ENCODE results near the gene LBX2. TPM values are rescaled to one million over a fixed set of nuclear protein-coding genes. Genes with fewer than 3 reads are reported as not detected.

The LBX2 gene
- total and polyA plus RNA-seq, 4 donors: 0.63 to 1.9 (median 1.1) TPM

DNA sequence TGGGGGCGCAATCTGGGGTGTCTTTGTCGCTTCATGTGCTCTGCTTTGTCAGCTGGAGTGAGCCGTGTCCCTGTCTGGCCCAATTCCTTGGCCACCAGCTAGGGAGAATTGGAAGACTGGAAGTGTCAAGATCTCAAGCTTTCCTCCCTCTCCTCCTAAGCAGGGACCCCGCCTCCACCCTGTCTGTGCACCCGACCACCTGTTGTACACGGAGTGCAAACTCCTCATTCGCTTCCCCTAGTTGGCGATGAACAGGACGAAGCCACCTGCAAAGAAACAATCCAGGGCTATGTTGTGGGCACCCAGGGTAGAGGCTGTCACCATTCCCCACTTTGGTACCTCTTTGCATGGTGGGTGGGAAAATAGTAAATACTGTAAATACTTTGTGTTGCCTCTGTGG, 28.3 kb upstream of the LBX2 start:
- Histone ChIP-seq H3K27me3 (ENCODE audit: control insufficient read depth in 3 of 3, insufficient read depth in 3 of 3, low read length in 2 of 3) (no peaks in the 10 kb centered on the region), H3K4me3 (no peak overlapping the region), H3K36me3 (ENCODE audit: control insufficient read depth in 4 of 4, insufficient read depth in 4 of 4, low read length in 4 of 4) (peaks cover 12 to 34% (median 30%) of the 10 kb centered on the region in 4 donors), H3K9ac (ENCODE audit: insufficient read depth in 1 of 2, low read length in 2 of 2) (no peak overlapping the region), H3K27ac (ENCODE audit: low read depth in 1 of 2, low read length in 1 of 2) (no peak overlapping the region), H3K4me1 (ENCODE audit: control insufficient read depth in 5 of 5, insufficient read depth in 5 of 5, low read length in 5 of 5) (peaks cover 8 to 23% (median 11%) of the 10 kb centered on the region in 5 donors), H3K9me3 (ENCODE audit: control insufficient read depth in 4 of 4, insufficient read depth in 3 of 4, low read length in 3 of 4) (no peaks in the 10 kb centered on the region)
- 97 to 98% methylated on average over 9 of the region's 9 CpGs for WGBS, 2 donors
- DNase-seq: no peak
- TF ChIP-seq, protein P1, sequence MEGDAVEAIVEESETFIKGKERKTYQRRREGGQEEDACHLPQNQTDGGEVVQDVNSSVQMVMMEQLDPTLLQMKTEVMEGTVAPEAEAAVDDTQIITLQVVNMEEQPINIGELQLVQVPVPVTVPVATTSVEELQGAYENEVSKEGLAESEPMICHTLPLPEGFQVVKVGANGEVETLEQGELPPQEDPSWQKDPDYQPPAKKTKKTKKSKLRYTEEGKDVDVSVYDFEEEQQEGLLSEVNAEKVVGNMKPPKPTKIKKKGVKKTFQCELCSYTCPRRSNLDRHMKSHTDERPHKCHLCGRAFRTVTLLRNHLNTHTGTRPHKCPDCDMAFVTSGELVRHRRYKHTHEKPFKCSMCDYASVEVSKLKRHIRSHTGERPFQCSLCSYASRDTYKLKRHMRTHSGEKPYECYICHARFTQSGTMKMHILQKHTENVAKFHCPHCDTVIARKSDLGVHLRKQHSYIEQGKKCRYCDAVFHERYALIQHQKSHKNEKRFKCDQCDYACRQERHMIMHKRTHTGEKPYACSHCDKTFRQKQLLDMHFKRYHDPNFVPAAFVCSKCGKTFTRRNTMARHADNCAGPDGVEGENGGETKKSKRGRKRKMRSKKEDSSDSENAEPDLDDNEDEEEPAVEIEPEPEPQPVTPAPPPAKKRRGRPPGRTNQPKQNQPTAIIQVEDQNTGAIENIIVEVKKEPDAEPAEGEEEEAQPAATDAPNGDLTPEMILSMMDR (IDR thresholded peaks at IDR 0.05; ENCODE audit: control extremely low read depth, extremely low read depth): no peak
- ATAC-seq (ENCODE audit: insufficient read depth, low FRiP score): no peak

DNA sequence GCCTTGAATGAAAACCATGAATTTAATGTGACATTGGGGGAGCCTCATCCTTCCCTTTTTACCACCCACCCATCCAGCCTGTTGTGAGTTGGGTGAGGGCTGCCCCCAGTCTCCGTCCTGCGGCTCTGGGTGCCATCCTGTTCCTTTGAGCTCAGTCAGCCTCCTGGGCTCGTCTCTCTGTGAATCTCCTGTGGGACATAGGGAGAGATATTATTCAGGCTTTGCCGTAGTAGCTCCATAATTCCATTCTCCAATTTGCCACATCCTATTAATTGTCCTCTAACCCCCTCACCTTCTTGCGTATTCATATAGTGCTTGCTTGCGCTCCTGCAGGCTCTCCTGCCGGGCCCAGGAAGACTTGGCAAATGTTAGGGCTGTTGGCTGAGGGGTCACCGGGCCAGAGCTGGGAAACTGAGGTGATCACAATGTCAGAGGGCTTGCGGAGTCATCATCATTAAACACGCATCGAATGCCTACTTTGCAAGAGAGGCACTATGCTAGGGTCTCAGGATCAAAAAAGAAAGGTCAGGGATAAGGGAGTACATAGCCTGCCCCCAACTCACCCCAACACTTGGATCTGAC, 27.3 kb upstream of the LBX2 start:
- TF ChIP-seq, protein P1 (IDR thresholded peaks at IDR 0.05; ENCODE audit: control extremely low read depth, extremely low read depth): no peak
- no peak overlapping the region for H3K4me3 ChIP-seq
- WGBS, 2 donors: 96% methylated on average over 11 of the region's 11 CpGs
- no peaks in the 10 kb centered on the region for H3K9me3 ChIP-seq (ENCODE audit: control insufficient read depth in 4 of 4, insufficient read depth in 3 of 4, low read length in 3 of 4)
- H3K27me3 ChIP-seq (ENCODE audit: control insufficient read depth in 3 of 3, insufficient read depth in 3 of 3, low read length in 2 of 3): peaks cover 0 to 4% (median 0%) of the 10 kb centered on the region in 3 donors
- peaks cover 9 to 26% (median 24%) of the 10 kb centered on the region in 4 donors for H3K36me3 ChIP-seq (ENCODE audit: control insufficient read depth in 4 of 4, insufficient read depth in 4 of 4, low read length in 4 of 4)
- H3K4me1 ChIP-seq (ENCODE audit: control insufficient read depth in 5 of 5, insufficient read depth in 5 of 5, low read length in 5 of 5): peaks cover 8 to 23% (median 11%) of the 10 kb centered on the region in 5 donors
- H3K27ac ChIP-seq (ENCODE audit: low read depth in 1 of 2, low read length in 1 of 2): no peak overlapping the region
- no peak overlapping the region for H3K9ac ChIP-seq (ENCODE audit: insufficient read depth in 1 of 2, low read length in 2 of 2)
- DNase-seq: no peak
- no peak for ATAC-seq (ENCODE audit: insufficient read depth, low FRiP score)

DNA sequence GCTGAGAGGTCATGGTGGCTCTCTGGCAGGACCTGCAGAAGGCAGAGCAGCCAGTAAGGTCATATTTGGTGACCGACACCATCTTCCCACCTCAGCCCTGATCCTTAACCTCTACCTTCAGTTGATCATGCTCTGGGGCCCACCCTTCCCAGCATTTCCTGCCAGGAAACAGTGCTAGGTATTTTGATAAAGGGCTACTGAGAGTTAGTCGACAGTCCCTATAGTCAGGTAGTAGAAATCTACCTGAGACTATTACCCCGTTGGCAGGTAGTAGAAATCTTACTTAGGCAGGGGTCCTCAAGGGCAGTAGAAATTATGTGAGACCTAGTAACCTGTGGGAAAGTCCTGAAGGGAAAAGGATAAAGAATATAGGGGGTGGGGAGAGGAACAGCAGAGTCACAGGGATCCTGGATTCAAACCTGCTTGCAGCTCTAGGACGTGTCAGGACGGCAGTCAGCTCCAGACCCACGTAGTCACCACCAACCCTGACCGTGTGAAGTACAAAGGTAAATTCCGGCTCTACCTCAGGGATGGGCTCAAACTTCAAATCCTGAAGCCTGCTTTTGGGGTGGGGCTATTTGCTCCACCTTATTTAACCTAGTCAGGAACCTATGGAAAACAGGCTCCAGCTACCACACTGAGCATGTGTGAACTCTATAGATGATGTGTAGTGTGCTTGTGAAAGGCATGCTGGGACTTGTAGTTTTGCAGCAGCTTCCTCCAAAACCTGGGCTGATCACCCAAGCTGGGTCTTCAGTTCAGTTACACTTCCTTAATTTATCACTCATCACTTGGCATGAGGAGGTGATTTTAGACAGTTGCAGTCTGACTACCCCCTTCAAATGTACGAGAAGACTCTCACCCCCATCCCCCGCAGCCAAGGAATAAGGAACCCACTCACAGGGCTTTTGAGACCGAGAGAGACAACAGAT, 26.6 kb upstream of the LBX2 start, which contains the start of gene DQX1:
DQX1 (minus strand) TSS at position 515 of the 932 bp plus-strand sequence; CDS start at position 13, 502 bp downstream.
- Histone ChIP-seq H3K4me3 (no peak within 1 kb of the TSS), H3K9ac (ENCODE audit: insufficient read depth in 1 of 2, low read length in 2 of 2) (no peak within 1 kb of the TSS), H3K27me3 (ENCODE audit: control insufficient read depth in 3 of 3, insufficient read depth in 3 of 3, low read length in 2 of 3) (peaks cover 0 to 4% (median 0%) of the 10 kb centered on the region in 3 donors), H3K4me1 (ENCODE audit: control insufficient read depth in 5 of 5, insufficient read depth in 5 of 5, low read length in 5 of 5) (peaks cover 8 to 17% (median 10%) of the 10 kb centered on the region in 5 donors), H3K27ac (ENCODE audit: low read depth in 1 of 2, low read length in 1 of 2) (no peak within 1 kb of the TSS), H3K9me3 (ENCODE audit: control insufficient read depth in 4 of 4, insufficient read depth in 3 of 4, low read length in 3 of 4) (no peaks in the 10 kb centered on the region), H3K36me3 (ENCODE audit: control insufficient read depth in 4 of 4, insufficient read depth in 4 of 4, low read length in 4 of 4) (peaks cover 9 to 23% (median 21%) of the 10 kb centered on the region in 4 donors)
- DNase-seq (peak in 1 of 3 donors; percentile 35), ATAC-seq (ENCODE audit: insufficient read depth, low FRiP score) (no peak)
- WGBS, 2 donors: 80 to 87% methylated on average over 11 of the region's 11 CpGs
- TF ChIP-seq, protein P1 (IDR thresholded peaks at IDR 0.05; ENCODE audit: control extremely low read depth, extremely low read depth): no peak

Measured in lung (tissue), 12 donors.